AG09309 (cell line): ENCODE results near the gene TCEA2.

ENCODE experiments used
- DNase-seq: peaks from one replicate; pipeline ENCODE4 v3.0.0-alpha.2; 2010; ENCODE audit warnings: low read depth
- H3K4me3 ChIP-seq: 2 replicates; pipeline ENCODE4 v1.5.1; 2011; ENCODE audit warnings: mild to moderate bottlenecking, low read depth, low read length, moderate library complexity; ENCODE audit not compliant: control insufficient read depth
- TF ChIP-seq, protein P1 (sequence below): IDR thresholded peaks from 2 replicates; pipeline ENCODE4 v1.5.1; 2011; ENCODE audit warnings: mild to moderate bottlenecking, low read depth, low read length, inconsistent platforms; ENCODE audit not compliant: insufficient read depth, control insufficient read depth; ENCODE audit errors: missing control alignments

TCEA2 gene

DNA sequence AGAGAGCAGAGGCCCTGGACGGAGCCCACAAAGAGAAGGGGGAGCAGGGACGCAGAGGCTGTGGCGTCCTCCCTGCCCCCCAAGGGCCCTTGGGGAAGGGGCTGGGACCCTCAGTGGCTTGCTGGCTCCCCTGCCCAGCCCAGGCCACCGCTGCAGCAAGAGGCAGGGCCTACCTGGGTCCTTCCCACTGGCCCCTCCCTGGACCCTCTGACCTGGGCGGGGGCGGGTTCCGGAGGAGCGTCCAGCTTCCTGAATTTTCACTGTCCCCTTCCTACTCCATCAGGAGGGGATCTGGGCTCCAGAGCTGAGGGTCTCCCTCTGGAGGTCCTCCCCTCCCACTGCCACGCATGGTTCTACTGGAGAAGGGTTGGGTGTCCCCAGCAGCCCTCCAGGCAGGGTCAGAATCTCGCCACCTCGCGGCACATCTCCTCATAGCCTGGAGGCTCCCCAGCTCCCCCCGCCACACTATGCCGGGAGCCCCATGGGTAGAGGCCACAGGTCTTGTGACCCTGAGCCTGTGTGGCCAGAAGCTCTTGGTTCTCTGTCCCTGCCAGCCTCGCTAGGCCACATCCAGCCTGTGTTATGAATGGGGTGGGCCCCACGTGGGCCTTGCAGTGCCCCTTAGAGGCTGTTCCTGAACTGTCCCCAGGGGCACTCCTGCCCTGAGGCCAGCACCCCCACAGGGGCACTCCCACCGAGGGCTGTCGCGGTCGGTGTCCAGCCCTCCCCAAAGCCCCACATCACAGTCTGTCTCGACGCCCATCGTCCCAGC is 12.6 kb upstream of the TCEA2 start:
- no peak overlapping the region for H3K4me3 ChIP-seq
- DNase-seq = no peak
- TF ChIP-seq, protein P1, sequence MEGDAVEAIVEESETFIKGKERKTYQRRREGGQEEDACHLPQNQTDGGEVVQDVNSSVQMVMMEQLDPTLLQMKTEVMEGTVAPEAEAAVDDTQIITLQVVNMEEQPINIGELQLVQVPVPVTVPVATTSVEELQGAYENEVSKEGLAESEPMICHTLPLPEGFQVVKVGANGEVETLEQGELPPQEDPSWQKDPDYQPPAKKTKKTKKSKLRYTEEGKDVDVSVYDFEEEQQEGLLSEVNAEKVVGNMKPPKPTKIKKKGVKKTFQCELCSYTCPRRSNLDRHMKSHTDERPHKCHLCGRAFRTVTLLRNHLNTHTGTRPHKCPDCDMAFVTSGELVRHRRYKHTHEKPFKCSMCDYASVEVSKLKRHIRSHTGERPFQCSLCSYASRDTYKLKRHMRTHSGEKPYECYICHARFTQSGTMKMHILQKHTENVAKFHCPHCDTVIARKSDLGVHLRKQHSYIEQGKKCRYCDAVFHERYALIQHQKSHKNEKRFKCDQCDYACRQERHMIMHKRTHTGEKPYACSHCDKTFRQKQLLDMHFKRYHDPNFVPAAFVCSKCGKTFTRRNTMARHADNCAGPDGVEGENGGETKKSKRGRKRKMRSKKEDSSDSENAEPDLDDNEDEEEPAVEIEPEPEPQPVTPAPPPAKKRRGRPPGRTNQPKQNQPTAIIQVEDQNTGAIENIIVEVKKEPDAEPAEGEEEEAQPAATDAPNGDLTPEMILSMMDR = no peak

DNA sequence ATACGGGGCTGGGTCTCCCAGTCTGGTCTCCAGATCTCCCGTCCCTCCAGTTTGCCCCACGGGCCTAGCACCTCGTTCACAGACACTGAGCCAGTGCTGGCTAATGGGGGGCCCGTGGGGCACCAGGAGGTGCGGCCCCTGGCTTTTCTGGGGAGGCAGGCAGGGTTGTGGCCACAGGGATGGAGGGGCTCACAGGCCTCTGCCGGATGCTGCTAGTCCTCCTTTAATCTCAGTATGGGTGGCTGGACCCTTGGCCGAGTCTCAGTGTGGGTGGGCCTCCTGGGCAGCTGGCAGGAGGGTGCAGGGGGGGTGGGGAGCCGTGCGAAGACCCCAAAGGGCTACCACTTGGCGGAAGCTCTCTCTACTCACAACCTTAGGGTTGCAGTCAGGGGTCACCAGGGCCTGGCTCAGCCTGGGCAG is 12.0 kb upstream of the TCEA2 start:
- DNase-seq = no peak
- TF ChIP-seq, protein P1 = no peak
- no peak overlapping the region for H3K4me3 ChIP-seq

DNA sequence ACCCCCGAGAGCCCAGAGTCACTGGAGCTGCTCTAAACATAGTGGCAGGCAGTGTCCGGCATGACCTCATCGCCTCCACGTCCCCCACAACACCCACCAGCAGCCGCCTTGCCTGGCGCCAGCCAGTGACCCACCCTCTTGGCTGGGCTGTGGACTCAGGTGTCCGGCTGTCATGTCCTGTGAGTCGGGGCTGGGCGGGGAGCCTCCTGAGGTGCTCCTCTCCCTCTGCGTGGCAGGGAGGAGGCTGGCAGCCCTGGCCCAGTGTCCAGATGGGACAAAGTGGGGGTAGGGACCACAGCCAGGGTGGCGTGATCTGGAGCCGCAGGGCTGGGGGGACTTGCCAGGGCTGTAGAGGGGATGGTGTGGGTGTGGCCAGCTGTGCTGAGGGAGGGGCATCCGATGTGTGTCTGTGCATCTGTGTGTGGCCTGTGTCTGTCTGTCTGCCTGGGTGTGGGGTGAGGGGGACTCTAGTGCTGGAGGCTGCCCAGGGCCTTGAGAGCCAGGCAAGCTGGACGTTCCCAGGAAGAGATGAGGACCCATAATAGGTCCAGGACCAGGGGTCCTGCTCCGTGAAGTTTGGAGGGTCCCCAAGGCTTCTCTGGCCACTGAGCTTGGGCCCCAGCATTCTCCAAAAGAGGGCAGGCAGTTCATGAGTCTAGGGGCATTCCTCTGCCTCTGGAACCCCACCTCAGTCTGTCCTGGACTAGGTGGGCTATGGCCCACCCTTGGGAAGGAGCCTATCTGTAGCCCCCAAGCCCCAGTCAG is 11.3 kb upstream of the TCEA2 start:
- DNase-seq = no peak
- TF ChIP-seq, protein P1 = no peak
- H3K4me3 ChIP-seq = no peak overlapping the region

DNA sequence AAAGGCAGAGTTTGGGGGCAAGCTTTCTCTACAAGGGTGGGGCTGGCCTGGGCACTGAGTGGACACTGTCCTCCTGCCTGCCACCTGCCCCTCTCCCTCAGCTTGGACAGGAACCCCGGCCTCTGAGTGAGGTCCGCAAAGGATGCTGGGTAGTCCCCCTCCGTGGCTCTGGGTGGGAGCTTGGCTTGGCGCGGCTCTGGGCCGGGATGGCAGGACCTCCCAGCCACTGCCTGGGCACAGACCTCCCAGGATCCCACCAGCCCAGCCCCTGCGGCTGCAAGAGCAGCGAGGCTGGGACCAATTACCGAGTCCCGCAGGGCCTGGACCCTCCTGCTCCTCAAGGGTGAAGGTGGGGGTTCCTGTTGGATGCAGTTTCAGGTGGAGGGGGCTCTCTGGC is 10.7 kb upstream of the TCEA2 start:
- H3K4me3 ChIP-seq = no peak overlapping the region
- TF ChIP-seq, protein P1 = no peak
- no peak for DNase-seq

DNA sequence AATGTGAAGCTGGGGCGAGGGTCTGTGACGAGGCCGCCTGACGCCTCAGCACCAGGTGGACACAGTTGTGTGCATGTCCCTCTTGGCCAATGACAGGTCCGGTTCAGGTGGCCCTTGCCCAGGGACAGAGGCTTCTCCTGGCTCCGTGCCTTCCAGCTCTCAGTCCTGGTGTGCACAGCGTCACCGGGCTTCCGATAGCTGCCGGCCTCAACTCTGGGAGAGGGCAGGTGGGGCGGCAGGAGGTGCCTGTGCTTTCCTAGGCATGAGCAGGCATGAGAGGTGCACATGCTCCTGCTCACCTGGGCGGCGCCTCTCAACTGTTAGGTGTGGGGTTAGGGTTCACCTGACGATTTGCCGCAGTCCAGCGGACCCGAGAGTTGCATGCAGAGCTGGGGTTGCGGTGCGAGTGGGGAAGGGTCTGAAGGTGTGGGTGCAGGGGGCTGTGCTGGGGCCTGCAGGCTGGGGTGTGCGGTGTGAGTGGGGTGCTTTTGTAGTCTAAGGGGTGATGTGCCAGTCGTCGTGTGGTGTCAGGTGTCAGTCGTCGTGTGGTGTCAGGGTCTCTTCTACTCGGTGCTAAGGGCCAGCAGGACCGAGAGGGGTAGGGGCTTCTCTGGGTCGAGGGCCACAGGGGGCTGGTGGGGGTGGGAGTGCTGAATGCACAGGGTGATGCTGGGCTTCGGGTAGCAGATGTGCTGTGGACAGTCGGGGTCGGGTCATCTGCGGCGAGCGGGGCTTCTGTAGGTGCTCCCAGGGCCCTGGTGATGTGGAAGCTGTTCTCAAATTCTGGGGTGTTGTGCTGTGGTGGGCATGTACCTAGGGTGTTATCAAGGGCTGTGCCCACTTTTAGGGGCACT is 9.8 kb upstream of the TCEA2 start:
- no peak overlapping the region for H3K4me3 ChIP-seq
- DNase-seq = no peak
- TF ChIP-seq, protein P1 = no peak
